22Rv1 (cell line): Measurements from ENCODE around the gene HSPA12A.

Experiments
- CTCF ChIP-seq: fragments of 450-650 bp; IDR thresholded peaks from 2 replicates; pipeline ENCODE4 v1.5.1; 2017; ENCODE audit warnings: mild to moderate bottlenecking
- ZFX ChIP-seq: fragments of 450-650 bp; IDR thresholded peaks from 2 replicates; pipeline ENCODE4 v1.6.1; 2017; ENCODE audit warnings: antibody characterized with exemption, borderline replicate concordance

- no peak for TF ChIP-seq CTCF
- no peak for TF ChIP-seq ZFX
Measured at GRCh38 chr10:116712519-116712918, 29.8 kb downstream of the HSPA12A start.
